Progenitor cell of endocrine pancreas (in vitro differentiated cells): ENCODE measurements around the gene SHLD2. TPM values are rescaled to one million over a fixed set of nuclear protein-coding genes. Genes with fewer than 3 reads are reported as not detected.
"Not testable (repeated sequence)": the region's sequence is repeated elsewhere in the genome, so short reads cannot be mapped to it uniquely, and the experiment has no call there.

Source experiments
- DNase-seq: peaks from one replicate; pipeline ENCODE4 v3.0.0; 2021; ENCODE audit warnings: low spot score; ENCODE audit not compliant: unreplicated experiment
- H3K27ac Mint-ChIP-seq: 2 replicates; pipeline ENCODE4 v1.8.0; 2021; ENCODE audit warnings: mild to moderate bottlenecking, moderate library complexity, mixed read lengths
- H3K27me3 Mint-ChIP-seq: 2 replicates; pipeline ENCODE4 v1.8.0; 2021; ENCODE audit warnings: mixed read lengths
- H3K36me3 Mint-ChIP-seq: 2 replicates; pipeline ENCODE4 v1.8.0; 2022; ENCODE audit warnings: mixed read lengths; ENCODE audit not compliant: insufficient read depth
- H3K4me1 Mint-ChIP-seq: 2 replicates; pipeline ENCODE4 v1.8.0; 2021; ENCODE audit warnings: low read depth, mixed read lengths
- H3K4me3 Mint-ChIP-seq: 2 replicates; pipeline ENCODE4 v1.8.0; 2021; ENCODE audit warnings: low read depth, mild to moderate bottlenecking, moderate library complexity, mixed read lengths
- H3K9me3 Mint-ChIP-seq: 2 replicates; pipeline ENCODE4 v1.8.0; 2021; ENCODE audit warnings: low read depth, mixed read lengths
- total RNA-seq: library from RNA; stranded (reverse); gene quantifications from 2 replicates; pipeline ENCODE4 v1.2.1, GENCODE V29; 2021
- TF ChIP-seq, protein P1 (sequence below): fragments of 200-600 bp; sonication (generic); IDR thresholded peaks from one replicate; pipeline ENCODE4 v1.5.0; 2021; ENCODE audit warnings: antibody characterized with exemption, mild to moderate bottlenecking; ENCODE audit not compliant: unreplicated experiment

SHLD2 gene
- total RNA-seq, 1 donor from 2014 or later, result 18.9 TPM

DNA sequence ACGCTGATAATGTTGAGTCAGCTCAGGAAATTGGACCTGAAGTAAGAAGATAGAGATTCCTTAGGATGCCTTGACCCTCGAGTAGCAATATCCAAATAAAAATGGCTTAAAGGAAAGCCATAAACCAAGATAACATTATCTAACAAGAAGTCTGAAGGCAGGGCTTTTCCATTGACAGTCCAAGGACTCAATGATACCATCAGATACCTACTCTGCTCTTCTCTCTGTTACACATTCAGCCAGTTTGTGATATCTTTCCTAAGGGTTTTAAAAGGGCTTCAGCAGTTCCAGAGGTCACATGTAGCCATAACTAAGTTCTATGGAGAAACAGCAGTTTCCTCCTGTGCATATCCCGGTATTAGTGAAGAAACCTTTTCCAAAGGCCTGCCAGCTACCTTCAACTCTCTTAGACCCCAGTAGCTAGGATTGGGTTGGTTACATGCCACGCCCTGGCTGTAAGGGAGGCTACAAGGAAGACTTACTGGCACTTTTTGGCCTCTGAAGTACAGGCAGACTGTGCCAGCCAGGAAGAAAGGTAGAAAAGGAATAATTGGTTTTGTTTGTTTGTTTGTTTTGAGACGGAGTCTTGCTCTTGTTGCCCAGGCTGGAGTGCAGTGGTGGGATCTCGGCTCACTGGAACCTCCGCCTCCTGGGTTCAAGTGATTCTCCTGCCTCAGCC is 10.6 kb downstream of the SHLD2 start:
- no peaks in the 10 kb centered on the region for H3K9me3 Mint-ChIP-seq
- no peak overlapping the region for H3K27ac Mint-ChIP-seq
- no peak for DNase-seq
- H3K27me3 Mint-ChIP-seq, result no peaks in the 10 kb centered on the region
- H3K4me1 Mint-ChIP-seq, result no peaks in the 10 kb centered on the region
- TF ChIP-seq, protein P1, sequence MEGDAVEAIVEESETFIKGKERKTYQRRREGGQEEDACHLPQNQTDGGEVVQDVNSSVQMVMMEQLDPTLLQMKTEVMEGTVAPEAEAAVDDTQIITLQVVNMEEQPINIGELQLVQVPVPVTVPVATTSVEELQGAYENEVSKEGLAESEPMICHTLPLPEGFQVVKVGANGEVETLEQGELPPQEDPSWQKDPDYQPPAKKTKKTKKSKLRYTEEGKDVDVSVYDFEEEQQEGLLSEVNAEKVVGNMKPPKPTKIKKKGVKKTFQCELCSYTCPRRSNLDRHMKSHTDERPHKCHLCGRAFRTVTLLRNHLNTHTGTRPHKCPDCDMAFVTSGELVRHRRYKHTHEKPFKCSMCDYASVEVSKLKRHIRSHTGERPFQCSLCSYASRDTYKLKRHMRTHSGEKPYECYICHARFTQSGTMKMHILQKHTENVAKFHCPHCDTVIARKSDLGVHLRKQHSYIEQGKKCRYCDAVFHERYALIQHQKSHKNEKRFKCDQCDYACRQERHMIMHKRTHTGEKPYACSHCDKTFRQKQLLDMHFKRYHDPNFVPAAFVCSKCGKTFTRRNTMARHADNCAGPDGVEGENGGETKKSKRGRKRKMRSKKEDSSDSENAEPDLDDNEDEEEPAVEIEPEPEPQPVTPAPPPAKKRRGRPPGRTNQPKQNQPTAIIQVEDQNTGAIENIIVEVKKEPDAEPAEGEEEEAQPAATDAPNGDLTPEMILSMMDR, result no peak
- H3K36me3 Mint-ChIP-seq, result peaks cover 21% of the 10 kb centered on the region
- H3K4me3 Mint-ChIP-seq, result no peak overlapping the region

DNA sequence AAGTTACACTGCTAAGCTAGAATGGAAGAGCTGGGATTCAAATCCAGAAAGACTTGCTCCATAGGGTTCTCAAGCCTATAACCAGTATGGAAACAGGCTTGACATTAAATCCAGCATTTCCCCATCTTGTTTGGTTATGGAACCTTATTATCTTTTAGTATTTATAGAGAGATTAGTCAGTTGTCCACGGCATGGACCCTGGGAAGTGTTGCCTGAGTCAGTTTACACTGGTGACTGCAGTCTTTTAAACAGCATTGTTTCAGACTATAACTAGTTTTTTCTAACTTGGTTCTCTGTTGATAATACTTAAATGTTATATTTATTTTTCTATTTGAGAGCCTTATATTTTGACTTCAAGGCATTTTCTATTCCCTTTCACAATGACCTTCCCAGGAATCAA is 23.1 kb downstream of the SHLD2 start:
- not testable (repeated sequence) for H3K4me3 Mint-ChIP-seq, H3K27ac Mint-ChIP-seq, H3K4me1 Mint-ChIP-seq, H3K9me3 Mint-ChIP-seq, H3K27me3 Mint-ChIP-seq, DNase-seq
- peaks cover 11% of the 10 kb centered on the region for H3K36me3 Mint-ChIP-seq

- H3K9me3 Mint-ChIP-seq, H3K4me3 Mint-ChIP-seq, H3K4me1 Mint-ChIP-seq, H3K27ac Mint-ChIP-seq, H3K36me3 Mint-ChIP-seq, H3K27me3 Mint-ChIP-seq, DNase-seq: not testable (repeated sequence)
Observed at GRCh38 chr10:87119029-87119428, 24.0 kb downstream of the SHLD2 start.

GRCh38 chr10:87123351-87123750 is 28.3 kb downstream of the SHLD2 start:
- not testable (repeated sequence) for H3K36me3 Mint-ChIP-seq, H3K27me3 Mint-ChIP-seq, H3K4me3 Mint-ChIP-seq, H3K4me1 Mint-ChIP-seq, DNase-seq, H3K9me3 Mint-ChIP-seq, H3K27ac Mint-ChIP-seq

- H3K36me3 Mint-ChIP-seq, H3K9me3 Mint-ChIP-seq, H3K4me3 Mint-ChIP-seq, H3K4me1 Mint-ChIP-seq, H3K27me3 Mint-ChIP-seq, DNase-seq, H3K27ac Mint-ChIP-seq: not testable (repeated sequence)
Observed at GRCh38 chr10:87127048-87127447, 32.0 kb downstream of the SHLD2 start.

DNA sequence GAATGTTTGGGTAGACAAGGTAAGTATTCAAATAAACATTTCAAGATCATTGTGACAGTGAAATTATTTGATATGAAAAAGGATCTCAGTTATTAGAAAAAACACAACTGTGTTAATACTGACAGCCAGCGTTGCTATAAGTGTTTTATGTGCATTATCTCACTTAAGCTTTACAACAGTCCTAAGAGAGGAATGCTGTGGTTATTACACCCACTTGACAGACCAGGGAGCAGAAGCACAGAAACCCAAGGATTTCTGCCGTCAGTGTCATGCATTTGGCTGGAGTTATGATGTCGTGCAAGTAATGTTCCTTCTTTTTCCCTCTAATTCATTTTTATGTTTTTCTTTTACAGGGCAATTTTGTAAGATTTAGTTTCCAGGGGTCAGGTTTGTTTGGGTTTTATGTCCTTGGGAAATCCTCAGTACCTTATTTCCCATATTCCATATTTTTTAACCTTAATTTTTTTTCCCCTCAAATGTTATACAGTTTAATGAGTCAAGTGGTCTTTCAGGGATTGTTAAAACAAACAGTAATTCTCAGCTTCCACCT is 32.7 kb downstream of the SHLD2 start:
- not testable (repeated sequence) for H3K36me3 Mint-ChIP-seq, H3K27ac Mint-ChIP-seq, DNase-seq, H3K4me3 Mint-ChIP-seq, H3K27me3 Mint-ChIP-seq, H3K4me1 Mint-ChIP-seq, H3K9me3 Mint-ChIP-seq

- peaks cover 13% of the 10 kb centered on the region for H3K36me3 Mint-ChIP-seq
- H3K27ac Mint-ChIP-seq, DNase-seq, H3K4me3 Mint-ChIP-seq, H3K27me3 Mint-ChIP-seq, H3K9me3 Mint-ChIP-seq, H3K4me1 Mint-ChIP-seq: not testable (repeated sequence)
Observed at GRCh38 chr10:87132176-87132575, 37.2 kb downstream of the SHLD2 start.

GRCh38 chr10:87133936-87134335 is 38.9 kb downstream of the SHLD2 start:
- not testable (repeated sequence) for H3K27ac Mint-ChIP-seq, H3K27me3 Mint-ChIP-seq, DNase-seq, H3K4me3 Mint-ChIP-seq, H3K4me1 Mint-ChIP-seq
- H3K36me3 Mint-ChIP-seq, result peaks cover 22% of the 10 kb centered on the region
- H3K9me3 Mint-ChIP-seq, result peaks cover 12% of the 10 kb centered on the region

DNA sequence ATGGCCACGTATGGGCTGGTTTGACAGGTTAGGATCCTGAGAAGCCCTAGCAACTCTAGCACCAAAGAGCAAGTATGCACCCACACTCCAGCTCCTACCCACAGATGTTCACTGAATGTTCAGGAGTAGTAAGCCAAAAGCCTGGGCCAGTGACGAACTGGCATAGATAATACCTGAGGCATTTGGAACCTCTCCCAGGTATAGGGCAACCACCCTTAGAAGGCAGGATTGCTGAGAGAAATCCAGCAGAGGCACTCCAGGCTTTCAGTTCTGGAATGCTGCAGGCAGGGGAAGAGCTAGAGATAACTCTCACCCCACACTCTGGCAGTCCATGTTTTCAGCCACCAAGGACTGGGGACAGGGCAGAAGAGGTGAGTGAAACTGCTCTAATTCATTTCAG is 39.4 kb downstream of the SHLD2 start:
- DNase-seq, H3K27me3 Mint-ChIP-seq, H3K4me1 Mint-ChIP-seq, H3K27ac Mint-ChIP-seq, H3K4me3 Mint-ChIP-seq: not testable (repeated sequence)
- peaks cover 20% of the 10 kb centered on the region for H3K36me3 Mint-ChIP-seq
- peaks cover 12% of the 10 kb centered on the region for H3K9me3 Mint-ChIP-seq

DNA sequence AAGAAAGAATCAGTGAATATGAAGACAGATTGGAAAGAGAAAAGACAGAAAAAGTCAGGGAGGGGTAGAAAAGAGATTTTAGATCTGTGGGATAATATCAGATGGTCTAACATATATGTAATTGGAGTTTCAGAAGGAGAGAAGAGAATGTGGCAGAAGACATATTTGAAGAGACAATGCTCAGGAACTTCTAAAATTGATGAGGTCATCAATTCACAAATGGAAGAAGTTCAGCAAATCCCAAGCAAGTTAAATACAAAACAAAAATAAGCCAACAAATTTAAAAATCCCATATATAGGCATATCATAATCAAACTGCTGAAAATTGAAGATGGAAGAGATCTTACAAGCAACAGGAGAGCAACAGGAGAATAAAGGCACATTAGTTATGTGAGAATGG is 42.5 kb downstream of the SHLD2 start:
- not testable (repeated sequence) for H3K27me3 Mint-ChIP-seq, DNase-seq, H3K4me1 Mint-ChIP-seq, H3K27ac Mint-ChIP-seq, H3K4me3 Mint-ChIP-seq
- Mint-ChIP-seq H3K36me3 (peaks cover 21% of the 10 kb centered on the region), H3K9me3 (peaks cover 15% of the 10 kb centered on the region)

DNA sequence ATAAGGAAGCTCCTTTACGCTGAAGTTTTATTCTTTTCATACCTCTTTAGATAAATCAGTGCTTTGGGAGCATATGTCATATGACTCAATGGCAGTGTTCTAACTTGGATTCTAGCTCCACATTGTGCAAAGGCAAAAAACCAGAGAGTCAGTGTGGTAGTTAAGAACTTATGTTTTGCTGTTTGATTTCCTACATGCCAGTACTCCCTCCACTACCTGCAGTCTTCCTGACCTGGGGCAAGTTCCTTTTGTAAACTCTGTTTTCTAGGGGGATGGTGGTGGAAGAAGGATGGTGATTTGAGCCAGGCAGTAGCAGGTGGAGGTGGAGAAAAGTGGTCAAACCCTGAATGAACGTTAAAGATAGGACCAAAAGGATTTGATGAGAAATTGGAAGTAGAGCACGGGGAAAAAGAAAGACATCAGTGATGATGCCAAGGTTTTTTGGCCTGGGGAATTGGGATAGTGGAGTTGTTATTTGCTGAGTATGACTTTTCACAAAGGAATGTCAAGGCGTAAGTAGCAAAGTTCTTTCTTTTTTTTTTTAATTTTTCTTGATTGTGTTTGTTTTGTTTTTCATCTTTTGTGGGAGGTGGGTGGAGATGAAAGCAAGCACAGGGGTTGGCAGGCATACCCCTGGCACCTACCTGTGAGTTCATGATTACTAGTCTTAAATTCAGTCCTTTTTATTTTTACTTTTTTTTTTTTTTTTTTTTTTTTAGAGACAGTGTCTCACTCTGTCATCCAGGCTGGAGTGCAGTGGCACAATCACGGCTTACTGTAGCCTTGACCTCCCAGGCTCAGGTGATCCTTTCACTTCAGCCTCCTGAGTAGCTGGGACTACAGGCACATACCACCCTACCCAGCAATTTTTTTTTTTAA is 47.5 kb downstream of the SHLD2 start:
- not testable (repeated sequence) for H3K4me1 Mint-ChIP-seq, DNase-seq, H3K4me3 Mint-ChIP-seq, H3K27me3 Mint-ChIP-seq, H3K27ac Mint-ChIP-seq, H3K9me3 Mint-ChIP-seq
- H3K36me3 Mint-ChIP-seq, result peaks cover 10% of the 10 kb centered on the region

GRCh38 chr10:87143109-87143418 is 48.1 kb downstream of the SHLD2 start:
- not testable (repeated sequence) for DNase-seq, H3K36me3 Mint-ChIP-seq, H3K4me1 Mint-ChIP-seq, H3K27ac Mint-ChIP-seq, H3K27me3 Mint-ChIP-seq, H3K4me3 Mint-ChIP-seq, H3K9me3 Mint-ChIP-seq
